CD4-positive, alpha-beta T cell treated with Interleukin-17A for 4 hours (primary cell): ENCODE results near the gene CYP27A1.
"Not testable (repeated sequence)": the region's sequence is repeated elsewhere in the genome, so short reads cannot be mapped to it uniquely, and the experiment has no call there.

ENCODE experiments used
- DNase-seq: peaks from one replicate; pipeline ENCODE4 v3.0.0-alpha.2; 2020; ENCODE audit warnings: mixed read lengths

CYP27A1 gene

GRCh38 chr2:218781691-218782527, at the start of gene CYP27A1:
CYP27A1 (plus strand) TSS chr2:218782147; CDS start chr2:218782183, 36 bp downstream.
- DNase-seq = no peak

- DNase-seq = no peak
These were observed 49.2 kb upstream of the CYP27A1 start for GRCh38 chr2:218732761-218733158.

- DNase-seq = no peak
These were observed 48.6 kb upstream of the CYP27A1 start for GRCh38 chr2:218733171-218734021.

- no peak for DNase-seq
These were observed 47.6 kb upstream of the CYP27A1 start for GRCh38 chr2:218734190-218734975.

- DNase-seq = no peak
These were observed 45.4 kb upstream of the CYP27A1 start for GRCh38 chr2:218736531-218736930.

GRCh38 chr2:218743068-218743467, 38.9 kb upstream of the CYP27A1 start:
- DNase-seq = no peak

- no peak for DNase-seq
These were observed 37.3 kb upstream of the CYP27A1 start for GRCh38 chr2:218744615-218745014.

GRCh38 chr2:218745160-218745558, 36.8 kb upstream of the CYP27A1 start:
- no peak for DNase-seq

GRCh38 chr2:218745559-218746469, 36.1 kb upstream of the CYP27A1 start:
- DNase-seq = no peak

GRCh38 chr2:218746470-218746795, 35.5 kb upstream of the CYP27A1 start:
- no peak for DNase-seq

GRCh38 chr2:218746960-218747359, 35.0 kb upstream of the CYP27A1 start:
- DNase-seq = no peak

- no peak for DNase-seq
These were observed 33.1 kb upstream of the CYP27A1 start for GRCh38 chr2:218748741-218749441.

GRCh38 chr2:218754201-218754600, 27.7 kb upstream of the CYP27A1 start:
- no peak for DNase-seq

GRCh38 chr2:218754781-218755180, 27.2 kb upstream of the CYP27A1 start:
- no peak for DNase-seq

- no peak for DNase-seq
These were observed 26.8 kb upstream of the CYP27A1 start for GRCh38 chr2:218755198-218755566.

- no peak for DNase-seq
These were observed 26.2 kb upstream of the CYP27A1 start for GRCh38 chr2:218755567-218756404.

GRCh38 chr2:218756599-218757377, 25.2 kb upstream of the CYP27A1 start:
- no peak for DNase-seq

GRCh38 chr2:218761795-218762194, 20.2 kb upstream of the CYP27A1 start:
- no peak for DNase-seq

GRCh38 chr2:218772759-218773158, 9.2 kb upstream of the CYP27A1 start:
- DNase-seq = not testable (repeated sequence)

GRCh38 chr2:218773881-218774280, 8.1 kb upstream of the CYP27A1 start:
- no peak for DNase-seq
